NT2/D1 (cell line): ENCODE data around the gene TSR3.
A peak's percentile ranks its signal among the peaks of the same experiment; 100 is the strongest.

Experiments used
- DNase-seq: peaks from one replicate; pipeline ENCODE4 v3.0.0-alpha.2; 2011; ENCODE audit warnings: low read depth, low spot score
- H3K27me3 ChIP-seq: 2 replicates; pipeline ENCODE4 v1.6.0; 2011; ENCODE audit warnings: mild to moderate bottlenecking; ENCODE audit not compliant: insufficient read length, insufficient read depth
- H3K36me3 ChIP-seq: 2 replicates; pipeline ENCODE4 v1.6.1; 2011; ENCODE audit warnings: mild to moderate bottlenecking, low read length, mixed read lengths; ENCODE audit not compliant: insufficient read depth, insufficient read length
- H3K4me1 ChIP-seq: 2 replicates; pipeline ENCODE4 v1.5.1; 2011; ENCODE audit not compliant: insufficient read depth, insufficient read length
- H3K4me3 ChIP-seq: 2 replicates; pipeline ENCODE4 v1.5.1; 2011; ENCODE audit warnings: low read depth; ENCODE audit not compliant: insufficient read length
- H3K9ac ChIP-seq: 2 replicates; pipeline ENCODE4 v1.6.0; 2011; ENCODE audit warnings: low read depth; ENCODE audit not compliant: insufficient read length
- H3K9me3 ChIP-seq: 2 replicates; pipeline ENCODE4 v1.5.1; 2011; ENCODE audit warnings: mild to moderate bottlenecking, low read length; ENCODE audit not compliant: insufficient read depth
- SUZ12 ChIP-seq: IDR thresholded peaks from 2 replicates; pipeline ENCODE4 v1.6.1; 2011; ENCODE audit not compliant: insufficient read length, insufficient read depth; ENCODE audit errors: extremely low read depth
- YY1 ChIP-seq: IDR thresholded peaks from 2 replicates; pipeline ENCODE4 v1.6.1; 2011; ENCODE audit not compliant: insufficient read length, insufficient read depth
- ZNF274 ChIP-seq: IDR thresholded peaks from 2 replicates; pipeline ENCODE4 v1.6.1; 2011; ENCODE audit warnings: mild to moderate bottlenecking, low read depth, low read length

TSR3 gene

GRCh38 chr16:1366712-1367299 is 15.1 kb upstream of the TSR3 start:
- no peaks in the 10 kb centered on the region for H3K27me3 ChIP-seq
- no peak for TF ChIP-seq SUZ12
- no peak for TF ChIP-seq ZNF274
- TF ChIP-seq YY1 = no peak
- no peaks in the 10 kb centered on the region for H3K9me3 ChIP-seq
- no peak overlapping the region for H3K4me3 ChIP-seq
- no peak overlapping the region for H3K9ac ChIP-seq
- H3K4me1 ChIP-seq = peaks cover 2% of the 10 kb centered on the region
- H3K36me3 ChIP-seq = peaks cover 79% of the 10 kb centered on the region
- DNase-seq = no peak

DNA sequence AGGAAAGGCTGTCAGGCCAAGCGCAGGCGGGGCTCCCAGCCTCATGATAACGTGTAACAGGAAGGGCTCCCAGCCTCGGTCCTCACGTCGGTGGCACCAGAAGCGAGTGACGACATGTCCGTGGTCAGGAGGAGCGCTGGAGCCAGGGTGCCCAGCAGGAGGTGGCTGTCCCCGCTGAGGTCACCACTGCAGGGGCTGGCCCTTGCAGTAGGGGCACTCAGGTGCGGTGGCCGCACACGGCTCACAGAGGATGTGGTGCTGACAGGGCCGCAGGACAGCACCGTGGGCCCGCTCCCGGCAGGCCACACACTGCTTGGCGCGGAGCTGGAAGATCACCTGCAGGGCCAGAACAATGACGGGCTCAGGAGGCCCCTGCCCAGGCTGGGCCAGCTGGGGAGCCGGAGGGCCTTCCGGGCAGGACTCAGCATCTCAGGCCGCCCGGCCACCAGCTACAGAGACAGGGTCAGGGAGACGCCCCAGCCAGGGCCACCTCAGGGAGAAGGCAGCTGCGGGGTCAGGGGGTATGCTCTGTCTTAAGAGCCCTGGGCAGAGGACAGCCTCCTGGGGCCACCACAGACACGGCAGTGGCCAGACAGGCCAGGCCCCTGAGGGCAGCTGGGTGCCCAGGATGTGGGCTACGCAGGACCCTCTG is 14.5 kb upstream of the TSR3 start:
- Histone ChIP-seq H3K36me3 (peaks cover 77% of the 10 kb centered on the region), H3K4me1 (peaks cover 2% of the 10 kb centered on the region), H3K27me3 (no peaks in the 10 kb centered on the region), H3K9me3 (no peaks in the 10 kb centered on the region), H3K4me3 (no peak overlapping the region), H3K9ac (no peak overlapping the region)
- TF ChIP-seq ZNF274 (no peak), YY1 (no peak), SUZ12 (no peak)
- no peak for DNase-seq

- H3K4me1 ChIP-seq = peaks cover 2% of the 10 kb centered on the region
- no peaks in the 10 kb centered on the region for H3K27me3 ChIP-seq
- H3K9ac ChIP-seq = no peak overlapping the region
- H3K9me3 ChIP-seq = no peaks in the 10 kb centered on the region
- no peak for TF ChIP-seq SUZ12
- TF ChIP-seq ZNF274 = no peak
- no peak for TF ChIP-seq YY1
- H3K36me3 ChIP-seq = peaks cover 78% of the 10 kb centered on the region
- no peak overlapping the region for H3K4me3 ChIP-seq
- no peak for DNase-seq
These were observed 12.8 kb upstream of the TSR3 start for GRCh38 chr16:1364510-1364909.

DNA sequence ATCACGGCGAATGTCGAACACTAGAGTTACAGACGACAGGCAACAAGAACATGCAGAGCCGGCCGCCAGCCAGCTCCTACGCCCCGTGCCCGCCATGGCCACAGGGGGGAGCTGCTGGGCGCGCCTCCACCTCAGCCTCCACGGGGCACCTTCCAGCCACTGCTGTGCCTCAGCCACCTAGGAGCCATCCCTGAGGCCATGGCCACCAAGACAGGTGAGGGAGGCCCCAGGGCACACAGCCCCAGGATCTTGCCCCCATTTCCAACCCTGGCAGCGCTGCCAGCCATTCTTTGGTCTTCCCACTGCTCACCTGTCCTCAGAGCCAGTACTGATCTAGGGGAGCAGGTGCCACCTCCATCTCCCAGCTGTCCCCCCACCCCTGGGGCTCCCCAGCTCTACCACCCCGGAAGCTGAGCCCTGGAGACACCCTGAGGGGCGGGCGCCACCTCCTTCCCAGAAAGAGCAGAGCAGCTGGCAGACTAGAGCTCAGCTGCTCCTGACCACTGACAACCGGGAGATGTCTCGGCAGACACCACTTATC is 11.9 kb upstream of the TSR3 start:
- no peaks in the 10 kb centered on the region for H3K27me3 ChIP-seq
- H3K4me3 ChIP-seq = no peak overlapping the region
- H3K9me3 ChIP-seq = no peaks in the 10 kb centered on the region
- peak; percentile 40 for DNase-seq
- peaks cover 2% of the 10 kb centered on the region for H3K4me1 ChIP-seq
- peaks cover 80% of the 10 kb centered on the region for H3K36me3 ChIP-seq
- TF ChIP-seq ZNF274 (no peak), YY1 (no peak), SUZ12 (no peak)
- H3K9ac ChIP-seq = no peak overlapping the region

GRCh38 chr16:1362807-1363206 is 11.1 kb upstream of the TSR3 start:
- Histone ChIP-seq H3K27me3 (no peaks in the 10 kb centered on the region), H3K36me3 (peaks cover 81% of the 10 kb centered on the region), H3K4me3 (no peak overlapping the region), H3K4me1 (peaks cover 2% of the 10 kb centered on the region), H3K9ac (no peak overlapping the region), H3K9me3 (no peaks in the 10 kb centered on the region)
- no peak for DNase-seq
- TF ChIP-seq YY1 (no peak), SUZ12 (no peak), ZNF274 (no peak)

DNA sequence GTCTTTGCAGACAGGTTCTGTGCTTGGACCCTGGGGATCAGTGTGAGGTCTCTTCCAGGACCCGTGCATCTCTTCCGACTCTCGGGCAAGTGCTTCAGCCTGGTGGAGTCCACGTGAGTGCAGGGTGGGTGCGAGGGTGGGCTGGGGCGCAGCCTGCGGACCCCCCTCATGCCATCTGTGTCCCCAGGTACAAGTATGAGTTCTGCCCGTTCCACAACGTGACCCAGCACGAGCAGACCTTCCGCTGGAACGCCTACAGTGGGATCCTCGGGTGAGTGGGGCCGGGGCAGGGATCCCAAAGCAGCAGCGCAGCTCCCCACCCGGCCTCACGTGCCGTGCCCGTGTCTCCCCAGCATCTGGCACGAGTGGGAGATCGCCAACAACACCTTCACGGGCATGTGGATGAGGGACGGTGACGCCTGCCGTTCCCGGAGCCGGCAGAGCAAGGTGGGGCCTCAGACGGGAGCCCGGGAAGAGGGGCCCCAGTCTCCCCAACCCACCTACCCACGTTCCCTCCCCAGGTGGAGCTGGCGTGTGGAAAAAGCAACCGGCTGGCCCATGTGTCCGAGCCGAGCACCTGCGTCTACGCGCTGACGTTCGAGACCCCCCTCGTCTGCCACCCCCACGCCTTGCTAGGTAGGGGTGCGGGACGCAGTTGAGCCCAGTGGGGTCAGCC is 10.1 kb upstream of the TSR3 start:
- DNase-seq = no peak
- peaks cover 1% of the 10 kb centered on the region for H3K4me1 ChIP-seq
- no peak overlapping the region for H3K9ac ChIP-seq
- H3K9me3 ChIP-seq = no peaks in the 10 kb centered on the region
- H3K4me3 ChIP-seq = no peak overlapping the region
- H3K27me3 ChIP-seq = no peaks in the 10 kb centered on the region
- H3K36me3 ChIP-seq = peaks cover 74% of the 10 kb centered on the region
- TF ChIP-seq YY1 (no peak), SUZ12 (no peak), ZNF274 (no peak)

DNA sequence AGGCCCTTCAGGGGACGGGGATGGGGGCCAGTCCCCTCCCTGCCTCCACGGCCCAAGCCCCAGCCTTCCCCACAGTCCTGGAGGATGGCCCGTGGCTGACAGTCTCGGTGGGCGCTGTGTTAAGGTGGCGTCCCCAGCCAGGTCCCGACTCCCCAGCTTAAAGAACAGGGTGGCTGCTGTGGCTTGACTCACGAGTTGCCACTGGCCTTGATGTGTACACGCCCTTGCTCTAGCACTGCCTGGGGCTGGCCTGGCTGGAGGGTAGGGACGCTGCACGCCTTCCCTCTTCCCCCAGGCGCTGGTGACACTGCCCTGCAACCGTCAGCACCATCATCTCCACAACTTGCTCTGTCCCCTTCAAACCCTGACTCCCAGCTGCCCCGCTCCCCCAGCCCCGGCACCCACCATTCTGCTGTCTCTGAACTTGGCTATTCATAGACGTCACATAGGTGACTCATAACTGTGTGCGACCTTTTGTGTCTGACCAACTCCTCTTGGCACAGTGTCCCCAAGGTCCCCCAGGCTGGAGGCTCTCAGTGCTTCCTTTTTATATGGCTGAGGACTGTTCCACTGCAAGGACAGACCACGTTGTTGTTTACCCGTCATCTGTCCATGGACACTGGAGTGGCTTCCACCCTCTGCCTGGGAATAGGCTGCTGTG is 6.4 kb upstream of the TSR3 start:
- no peak overlapping the region for H3K4me3 ChIP-seq
- H3K27me3 ChIP-seq = no peaks in the 10 kb centered on the region
- H3K9me3 ChIP-seq = no peaks in the 10 kb centered on the region
- DNase-seq = no peak
- peaks cover 42% of the 10 kb centered on the region for H3K36me3 ChIP-seq
- TF ChIP-seq ZNF274 (no peak), YY1 (no peak)
- no peaks in the 10 kb centered on the region for H3K4me1 ChIP-seq
- H3K9ac ChIP-seq = no peak overlapping the region
